Kidney (tissue), 14 donors: Measurements from ENCODE around the gene PPP6R3. TPM values are rescaled to one million over a fixed set of nuclear protein-coding genes. Genes with fewer than 3 reads are reported as not detected.

Experiments
- DNase-seq, 5 donors: peaks; one replicate each; pipeline ENCODE4 v3.0.0-alpha.2; 2013 to 2020
- FAIRE-seq: peaks from 2 replicates; lab custom pipeline; 2012; peaks lifted over from hg19 to GRCh38; lab: Jason Lieb, UNC
- H3K27ac ChIP-seq, 2 donors: one replicate each; pipeline ENCODE4 v1.7.0; 2013; ENCODE audit warnings: low read depth in 2 of 2, low read length in 2 of 2, inconsistent platforms in 1 of 2
- H3K27me3 ChIP-seq: one replicate; pipeline ENCODE4 v1.7.1; 2013; ENCODE audit warnings: low read length, inconsistent platforms; ENCODE audit not compliant: control insufficient read depth, insufficient read depth
- H3K36me3 ChIP-seq, 3 donors: one replicate each; pipeline versions ENCODE4 v1.7.0 to v1.7.1; 2013; ENCODE audit warnings: low read length in 3 of 3, control low read depth in 1 of 3, inconsistent platforms in 1 of 3; ENCODE audit not compliant: insufficient read depth in 3 of 3, control insufficient read depth in 2 of 3
- H3K4me1 ChIP-seq, 3 donors: one replicate each; pipeline versions ENCODE4 v1.7.0 to v1.7.1; 2013; ENCODE audit warnings: low read length in 3 of 3, inconsistent platforms in 1 of 3, low read depth in 1 of 3; ENCODE audit not compliant: control insufficient read depth in 2 of 3, insufficient read depth in 2 of 3
- H3K4me3 ChIP-seq, 3 donors: one replicate each; pipeline versions ENCODE4 v1.7.0 to v1.8.1; 2013; ENCODE audit warnings: low read length in 3 of 3, control low read depth in 1 of 3, inconsistent platforms in 1 of 3
- H3K9ac ChIP-seq, 3 donors: one replicate each; pipeline versions ENCODE4 v1.7.0 to v1.7.1; 2013; ENCODE audit warnings: low read length in 3 of 3, control low read depth in 1 of 3, inconsistent platforms in 1 of 3
- H3K9me3 ChIP-seq, 3 donors: one replicate each; pipeline versions ENCODE4 v1.7.0 to v1.7.1; 2013; ENCODE audit warnings: low read length in 3 of 3, control low read depth in 1 of 3, inconsistent platforms in 1 of 3; ENCODE audit not compliant: control insufficient read depth in 2 of 3, insufficient read depth in 1 of 3
- CTCF ChIP-seq: IDR thresholded peaks from 3 replicates; pipeline ENCODE4 v1.5.1; 2012; ENCODE audit warnings: mild to moderate bottlenecking, moderate library complexity, borderline replicate concordance; ENCODE audit not compliant: insufficient read depth; ENCODE audit errors: extremely low read depth
- intact Hi-C: fragments of 100-400 bp; cut with DNase I; formaldehyde crosslinking; loops from one replicate; pipeline ENCODE4 v1.11.1; 2022
- polyA plus RNA-seq: library from polyadenylated mRNA; stranded (reverse); fragments of 350-450 nt; fragmentation: Illumina TruSeq; extraction: RNeasy Lipid Tissue Mini Kit (QIAGEN cat#74804); gene quantifications from one replicate; pipeline ENCODE4 v1.2.3, GENCODE V29; 2014; ENCODE audit warnings: low read depth, low replicate concordance; ENCODE audit not compliant: insufficient read depth
- total RNA-seq: library from RNA; stranded (reverse); fragmentation: NEBNext Ultra II Directional; extraction: Animal tissue kit (Norgen Biotek cat#: 25700); gene quantifications from one replicate; pipeline ENCODE4 v1.2.1, GENCODE V29; 2021
- donor health status: control.
- donor health status: control.
- donor health status: control.
- donor health status: control.
- donor health status: control.
- donor health status: DM: yes; HTN: yes; CAD: no.
- donor health status: Normal renal cell carcinoma (clear cell type).

PPP6R3 gene
- total and polyA plus RNA-seq, 2 donors from 2014 or later: 30.3 to 108 TPM

GRCh38 chr11:68545347-68545746 is 84.8 kb downstream of the PPP6R3 start:
- FAIRE-seq (no peak), DNase-seq (no peak)
- no peaks in the 10 kb centered on the region for H3K27me3 ChIP-seq
- H3K27ac ChIP-seq: no peak overlapping the region
- peaks cover 0 to 5% (median 0%) of the 10 kb centered on the region in 3 donors for H3K4me1 ChIP-seq
- no peak overlapping the region for H3K4me3 ChIP-seq
- no peaks in the 10 kb centered on the region for H3K9me3 ChIP-seq
- peaks cover 0 to 27% (median 12%) of the 10 kb centered on the region in 3 donors for H3K36me3 ChIP-seq
- intact Hi-C loops: no loop called here
- H3K9ac ChIP-seq: no peak overlapping the region
- TF ChIP-seq CTCF: no peak

GRCh38 chr11:68545796-68546195 is 85.2 kb downstream of the PPP6R3 start:
- Histone ChIP-seq H3K4me3 (no peak overlapping the region), H3K27ac (no peak overlapping the region), H3K36me3 (peaks cover 0 to 31% (median 12%) of the 10 kb centered on the region in 3 donors), H3K4me1 (peaks cover 0 to 5% (median 0%) of the 10 kb centered on the region in 3 donors), H3K27me3 (no peaks in the 10 kb centered on the region), H3K9me3 (no peaks in the 10 kb centered on the region), H3K9ac (no peak overlapping the region)
- TF ChIP-seq CTCF: no peak
- DNase-seq (no peak), FAIRE-seq (no peak)
- intact Hi-C loops: no loop called here

GRCh38 chr11:68546555-68546954 is 86.0 kb downstream of the PPP6R3 start:
- H3K9me3 ChIP-seq: no peaks in the 10 kb centered on the region
- H3K27ac ChIP-seq: no peak overlapping the region
- FAIRE-seq (no peak), DNase-seq (no peak)
- no peak for TF ChIP-seq CTCF
- H3K9ac ChIP-seq: no peak overlapping the region
- peaks cover 0 to 33% (median 12%) of the 10 kb centered on the region in 3 donors for H3K36me3 ChIP-seq
- no peaks in the 10 kb centered on the region for H3K27me3 ChIP-seq
- intact Hi-C loops: no loop called here
- no peak overlapping the region for H3K4me3 ChIP-seq
- peaks cover 0 to 4% (median 0%) of the 10 kb centered on the region in 3 donors for H3K4me1 ChIP-seq
